Ovary (tissue), 3 donors: Measurements from ENCODE around the gene CALY.

Source experiments
- CTCF ChIP-seq, 3 donors: fragments of 450-650 bp in 2 of 3; fragments of 200-600 bp in 1 of 3; IDR thresholded peaks; one replicate each; pipeline versions ENCODE4 v1.5.1 to v1.8.0; 2016 to 2022; ENCODE audit warnings: antibody characterized with exemption in 3 of 3, mild to moderate bottlenecking in 1 of 3
- POLR2A ChIP-seq: fragments of 450-650 bp; IDR thresholded peaks from one replicate; pipeline ENCODE4 v1.6.1; 2017; ENCODE audit warnings: antibody characterized with exemption, mild to moderate bottlenecking, moderate library complexity
- donor health status: DM: no; HTN: no; CAD: no.

- no peak for TF ChIP-seq CTCF (IDR thresholded peaks at IDR 0.05)
- no peak for TF ChIP-seq POLR2A
These were observed 38.8 kb upstream of the CALY start for GRCh38 chr10:133375357-133376115.
